HG03175 (cell line): ENCODE results near the gene RPS26.
"Not testable (repeated sequence)": the region's sequence is repeated elsewhere in the genome, so short reads cannot be mapped to it uniquely, and the experiment has no call there.

Experiments used
- ATAC-seq: cut with Tn5 transposase; IDR thresholded peaks from one replicate; pipeline ENCODE4 v1.9.1; 2021; ENCODE audit warnings: mild to moderate bottlenecking, moderate library complexity; ENCODE audit not compliant: unreplicated experiment

Gene RPS26

DNA sequence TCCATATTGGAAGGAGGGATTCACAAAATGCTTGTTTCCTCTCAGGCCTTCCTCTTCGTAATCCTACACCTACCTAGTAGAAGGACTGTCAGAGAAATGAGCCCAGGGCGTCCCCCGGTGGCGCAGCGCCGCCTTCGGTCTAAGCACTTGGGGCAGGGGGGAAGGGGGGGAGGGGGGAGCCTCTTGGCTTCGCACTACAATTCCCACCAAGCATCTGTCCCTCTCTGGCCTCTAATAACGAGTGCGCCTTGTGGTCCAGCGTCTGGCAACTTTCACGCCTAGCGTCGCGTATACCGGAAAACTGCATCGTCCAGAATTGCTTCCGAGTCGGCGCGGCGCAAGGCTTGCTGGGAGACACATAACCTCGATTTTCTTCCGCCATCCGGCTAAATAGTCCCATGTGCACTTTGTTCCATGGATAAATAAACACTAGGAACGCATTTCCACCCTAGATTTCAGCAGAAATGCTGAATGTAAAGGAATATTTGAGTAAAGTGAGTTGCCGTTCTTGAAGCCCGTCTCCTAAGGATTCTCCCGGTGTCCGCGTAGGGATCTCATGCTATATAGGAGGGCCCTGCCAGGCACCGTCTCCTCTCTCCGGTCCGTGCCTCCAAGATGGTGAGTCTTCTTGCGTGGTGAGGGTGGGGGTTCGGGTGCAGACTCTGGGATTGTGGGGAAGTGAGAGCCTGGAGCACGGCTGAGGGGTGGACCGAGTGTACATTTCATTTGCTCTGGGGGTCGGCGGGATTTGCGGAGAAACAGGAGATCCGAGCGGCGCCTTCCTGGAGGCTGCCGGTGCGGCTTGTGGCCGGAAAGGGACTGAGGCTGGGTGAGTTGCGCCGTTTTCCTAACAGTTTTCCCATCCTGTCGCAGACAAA, at the start of gene RPS26:
RPS26 (plus strand) TSS at position 367 of the 878 bp plus-strand sequence; CDS start at position 616, 249 bp downstream.
- ATAC-seq = peak; percentile 95

DNA sequence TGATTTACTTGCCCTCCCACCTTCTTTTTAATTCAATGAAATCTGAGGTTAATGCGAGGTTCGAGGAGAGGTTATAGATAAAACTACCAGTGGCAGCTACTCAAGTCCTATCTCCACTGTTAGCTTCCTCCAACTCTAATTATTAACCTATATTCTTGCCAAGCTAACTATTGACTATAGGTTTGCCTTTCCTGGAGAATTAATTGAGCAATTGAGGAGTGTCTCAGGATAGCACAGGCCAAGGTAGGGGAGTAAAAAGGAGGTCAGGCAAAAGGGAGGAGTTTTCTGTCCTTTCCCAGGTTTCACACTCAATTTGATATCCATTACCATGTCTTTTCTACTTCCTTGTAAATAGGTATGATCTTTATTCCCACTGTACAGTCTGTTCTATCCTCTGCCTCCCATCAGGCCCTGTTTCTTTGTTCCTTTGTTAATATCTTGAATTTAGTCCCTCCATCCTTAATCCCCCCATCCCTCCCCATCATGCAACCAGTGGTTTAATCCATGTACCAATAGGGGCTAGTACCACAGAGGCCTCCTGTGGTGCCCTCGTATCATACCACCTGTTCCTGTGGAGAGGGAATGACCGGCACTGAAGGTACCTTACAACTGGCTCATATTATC, 48.4 kb upstream of the RPS26 start:
- ATAC-seq = no peak

DNA sequence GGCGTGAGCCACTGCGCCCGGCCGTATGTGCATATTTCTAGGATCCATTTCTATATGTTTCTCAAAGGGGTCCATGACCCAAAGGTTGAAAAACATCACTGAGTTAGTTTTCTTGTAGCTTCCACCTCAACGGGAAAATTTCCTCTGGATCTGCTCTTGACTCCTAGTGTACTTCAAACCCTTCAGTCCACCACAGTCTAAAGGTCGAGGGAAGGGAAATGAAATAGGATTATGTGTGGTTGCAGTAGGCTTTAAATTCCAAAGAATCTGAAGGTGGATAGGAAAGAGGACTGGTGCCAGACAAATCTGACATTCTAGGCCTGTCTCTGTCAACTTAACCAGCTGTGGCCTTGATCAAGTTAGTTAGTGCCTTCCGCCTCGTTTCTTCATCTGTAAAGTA, 46.4 kb upstream of the RPS26 start:
- ATAC-seq = no peak

DNA sequence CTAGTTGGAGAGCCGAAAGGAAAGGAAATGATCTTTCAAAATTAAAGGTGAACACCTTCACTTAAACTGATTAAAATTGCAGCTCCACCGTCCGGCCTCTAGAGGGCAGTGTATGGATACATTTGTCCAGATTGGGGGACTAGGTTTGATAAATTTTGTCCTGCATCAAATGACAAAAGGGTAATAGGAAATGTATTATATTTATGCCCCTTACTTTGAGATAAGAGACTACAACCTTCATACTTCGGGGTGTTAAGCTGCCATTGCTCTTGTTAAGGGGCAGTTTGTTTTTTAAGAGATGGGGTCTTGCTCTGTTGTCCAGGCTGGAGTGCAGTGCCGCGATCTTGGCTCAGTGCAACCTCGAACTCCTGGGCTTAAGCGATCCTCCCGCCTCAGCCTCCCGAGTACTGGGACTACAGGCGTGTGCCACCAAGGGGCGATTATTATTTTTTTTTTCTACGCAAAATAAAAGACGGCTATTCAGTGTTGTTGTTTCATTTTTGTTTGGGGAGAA, 45.5 kb upstream of the RPS26 start:
- no peak for ATAC-seq

DNA sequence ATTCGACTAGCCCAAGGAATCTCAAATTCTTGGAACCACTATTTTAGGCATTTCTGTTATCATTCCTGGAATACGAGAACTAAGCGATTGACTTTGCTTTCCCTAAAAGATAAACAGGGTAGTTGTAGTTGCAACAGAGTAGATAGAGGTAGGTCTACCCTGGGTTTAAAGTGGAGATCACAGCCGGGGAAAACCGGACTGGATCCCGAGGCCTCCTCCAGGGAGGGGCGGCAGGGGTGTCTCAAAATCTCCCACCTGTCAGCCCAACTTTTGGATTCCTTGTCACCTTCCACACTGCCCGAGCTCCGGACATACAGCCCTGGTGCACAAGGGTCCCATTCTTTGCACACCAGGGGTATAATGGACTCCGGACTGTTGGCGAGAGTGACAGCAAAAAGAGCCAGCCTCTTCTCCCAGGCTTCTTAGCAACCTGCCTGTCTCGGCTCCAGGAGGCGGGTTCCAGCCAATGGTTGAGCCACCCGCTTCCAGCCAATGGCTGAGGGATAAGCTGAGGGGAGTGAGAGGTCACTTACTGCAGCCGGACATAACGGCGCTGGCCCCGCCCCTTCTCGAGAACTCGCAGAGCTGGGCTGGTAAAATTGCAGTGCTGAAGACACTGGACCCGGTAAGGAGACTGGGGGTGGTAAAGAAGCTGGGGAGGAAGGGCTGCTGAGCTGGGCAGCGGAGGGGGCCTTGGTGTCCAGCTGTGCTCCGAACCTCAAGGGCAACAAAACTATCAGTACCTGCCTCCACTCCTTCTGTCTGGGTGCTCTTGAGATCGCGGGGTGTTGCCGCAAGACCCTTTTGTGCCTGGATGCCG, 44.8 kb upstream of the RPS26 start, which contains the start of gene SUOX:
SUOX (plus strand) TSS at position 562 of the 820 bp plus-strand sequence. CDS start 4,946 bp downstream, outside the sequence.
- ATAC-seq = peak; percentile 100

DNA sequence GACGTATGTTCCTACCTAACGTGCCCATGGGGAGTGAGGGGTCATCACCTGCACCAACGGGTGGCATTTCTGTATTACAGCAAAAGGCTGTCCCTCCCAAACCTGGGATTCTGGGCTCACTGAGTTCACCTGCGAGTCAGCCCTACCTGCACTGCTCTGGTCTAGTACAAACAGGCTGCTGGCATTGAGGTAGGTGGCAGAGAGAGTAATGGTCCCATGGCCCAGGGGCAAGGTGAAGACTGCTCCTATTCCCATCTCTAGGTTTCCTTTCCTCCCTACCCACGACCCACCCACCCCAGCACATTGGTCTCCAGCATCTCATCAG, 44.2 kb upstream of the RPS26 start:
- ATAC-seq = no peak

DNA sequence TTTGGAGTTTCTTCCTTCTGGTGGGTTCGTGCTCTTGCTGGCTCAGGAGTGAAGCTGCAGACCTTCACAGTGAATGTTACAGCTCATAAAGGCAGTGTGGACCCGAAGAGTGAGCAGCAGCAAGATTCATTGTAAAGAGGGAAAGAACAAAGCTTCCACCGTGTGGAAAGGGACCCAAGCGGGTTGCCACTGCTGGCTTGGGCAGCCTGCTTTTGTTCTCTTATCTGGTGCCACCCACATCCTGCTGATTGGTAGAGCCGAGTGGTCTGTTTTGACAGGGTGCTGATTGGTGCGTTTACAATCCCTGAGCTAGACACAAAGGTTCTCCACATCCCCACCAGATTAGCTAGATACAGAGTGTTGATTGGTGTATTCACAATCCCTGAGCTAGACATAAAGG, 42.2 kb upstream of the RPS26 start:
- not testable (repeated sequence) for ATAC-seq

DNA sequence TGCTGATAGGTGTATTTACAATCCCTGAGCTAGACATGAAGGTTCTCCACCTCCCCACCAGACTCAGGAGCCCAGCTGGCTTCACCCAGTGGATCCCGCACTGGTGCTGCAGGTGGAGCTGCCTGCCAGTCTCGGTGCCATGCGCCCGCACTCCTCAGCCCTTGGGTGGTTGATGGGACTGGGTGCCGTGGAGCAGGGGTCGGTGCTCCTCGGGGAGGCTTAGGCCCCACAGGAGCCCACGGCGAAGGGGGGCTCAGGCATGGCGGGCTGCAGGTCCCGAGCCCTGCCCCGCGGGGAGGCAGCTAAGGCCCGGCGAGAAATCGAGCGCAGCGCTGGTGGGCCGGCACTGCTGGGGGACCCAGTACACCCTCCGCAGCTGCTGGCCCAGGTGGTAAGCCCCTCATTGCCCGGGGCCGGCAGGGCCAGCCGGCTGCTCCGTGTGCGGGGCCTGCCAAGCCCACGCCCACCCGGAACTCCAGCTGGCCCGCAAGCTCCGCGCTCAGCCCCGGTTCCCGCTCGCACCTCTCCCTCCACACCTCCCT, 41.6 kb upstream of the RPS26 start:
- ATAC-seq = not testable (repeated sequence)

DNA sequence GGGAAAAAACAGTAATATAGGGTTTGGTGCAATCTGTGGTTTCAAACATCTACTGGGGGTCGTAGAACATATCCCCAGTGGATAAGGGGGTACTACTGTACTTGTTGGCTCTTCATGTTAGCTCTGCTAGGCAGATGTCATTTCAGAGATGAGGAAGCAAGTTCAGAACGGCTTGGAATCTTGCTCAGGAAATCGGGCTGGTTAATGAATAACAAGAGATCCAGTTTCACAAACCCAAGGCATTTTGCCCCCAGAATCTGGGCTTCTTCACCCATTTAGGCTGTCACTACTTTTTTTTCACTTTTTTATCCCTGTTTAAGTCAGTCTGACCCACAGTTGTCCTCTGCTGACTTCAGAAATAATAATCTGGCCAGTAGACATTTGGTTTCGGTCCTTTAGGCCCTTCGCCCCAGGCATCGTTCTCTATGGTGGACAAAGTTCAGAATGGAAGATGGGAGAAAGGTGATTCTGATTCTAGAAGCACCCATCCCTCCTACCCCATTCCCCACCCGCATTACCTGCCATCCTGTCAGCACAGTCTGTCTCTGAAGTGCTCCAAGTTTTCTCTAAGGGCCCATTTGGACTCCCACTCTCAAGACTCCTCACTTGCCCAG, 40.1 kb upstream of the RPS26 start:
- ATAC-seq = no peak

DNA sequence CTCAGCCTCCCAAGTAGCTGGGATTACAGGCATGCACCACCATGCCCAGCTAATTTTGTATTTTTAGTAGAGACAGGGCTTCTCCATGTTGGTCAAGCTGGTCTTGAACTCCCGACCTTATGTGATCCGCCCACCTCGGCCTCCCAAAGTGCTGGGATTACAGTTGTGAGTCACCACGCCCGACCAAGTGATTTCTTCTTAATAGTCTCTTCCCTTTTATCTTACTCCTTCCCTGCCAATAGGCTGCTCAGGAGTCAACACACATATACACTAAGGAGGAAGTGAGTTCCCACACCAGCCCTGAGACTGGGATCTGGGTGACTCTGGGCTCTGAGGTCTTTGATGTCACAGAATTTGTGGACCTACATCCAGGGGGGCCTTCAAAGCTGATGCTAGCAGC, 38.3 kb upstream of the RPS26 start:
- not testable (repeated sequence) for ATAC-seq

DNA sequence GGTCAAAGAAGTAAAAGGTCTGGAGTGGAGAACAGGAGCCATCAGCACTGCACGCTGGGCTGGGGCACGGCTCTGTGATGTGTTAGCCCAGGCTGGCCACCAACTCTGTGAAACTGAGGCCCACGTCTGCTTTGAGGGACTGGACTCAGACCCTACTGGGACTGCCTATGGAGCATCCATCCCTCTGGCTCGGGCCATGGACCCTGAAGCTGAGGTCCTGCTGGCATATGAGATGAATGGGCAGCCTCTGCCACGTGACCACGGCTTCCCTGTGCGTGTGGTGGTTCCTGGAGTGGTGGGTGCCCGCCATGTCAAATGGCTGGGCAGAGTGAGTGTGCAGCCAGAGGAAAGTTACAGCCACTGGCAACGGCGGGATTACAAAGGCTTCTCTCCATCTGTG, 37.5 kb upstream of the RPS26 start:
- no peak for ATAC-seq

DNA sequence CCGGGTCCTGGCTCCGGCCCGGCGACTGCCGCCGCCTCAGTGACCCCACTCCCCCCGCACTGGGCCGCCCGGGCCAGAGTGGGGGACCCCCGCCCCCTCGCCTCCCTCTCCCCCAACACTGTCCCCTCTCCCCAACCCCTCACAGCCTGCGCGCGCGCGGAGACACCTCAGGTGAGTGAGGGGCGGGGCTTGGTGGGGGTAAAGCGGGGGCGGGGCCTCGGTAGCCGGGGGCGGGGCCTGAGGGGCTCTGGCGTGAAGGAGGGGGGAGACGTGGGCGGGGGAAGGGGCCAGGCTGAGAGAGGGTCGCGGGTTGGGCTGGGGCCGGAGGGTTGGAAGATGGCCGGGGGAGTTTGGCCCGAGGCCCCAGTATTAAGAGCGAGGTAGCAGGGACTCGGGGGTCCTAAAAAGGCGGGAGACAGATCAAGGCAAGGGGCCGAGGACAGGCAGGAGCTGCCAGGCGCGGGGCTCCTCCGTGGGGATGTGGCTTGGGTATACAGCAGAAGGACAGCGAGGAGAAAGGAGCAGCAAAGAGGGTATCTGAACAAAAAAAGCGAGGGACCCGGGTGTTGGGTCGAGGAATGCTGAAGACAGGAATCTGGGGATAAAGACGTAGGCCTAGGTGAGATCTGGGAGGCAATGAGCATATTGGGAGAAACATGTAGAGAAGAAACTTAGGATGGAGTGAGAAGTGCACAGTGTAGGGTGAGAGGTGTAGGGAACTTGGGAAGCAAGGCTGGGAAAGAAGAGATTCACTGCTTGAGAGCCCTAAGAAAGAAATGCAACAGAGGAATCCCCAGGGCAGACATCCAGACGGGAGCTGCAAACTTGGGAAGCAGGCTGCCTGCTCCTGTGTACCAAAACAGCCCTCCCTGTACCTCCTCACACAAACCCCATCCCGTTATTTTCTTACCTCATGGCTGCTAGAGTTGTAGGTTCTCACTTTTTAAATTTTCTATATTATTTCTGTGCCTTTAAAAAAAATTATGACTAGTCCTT, 33.9 kb upstream of the RPS26 start:
- ATAC-seq = peak; percentile 43

DNA sequence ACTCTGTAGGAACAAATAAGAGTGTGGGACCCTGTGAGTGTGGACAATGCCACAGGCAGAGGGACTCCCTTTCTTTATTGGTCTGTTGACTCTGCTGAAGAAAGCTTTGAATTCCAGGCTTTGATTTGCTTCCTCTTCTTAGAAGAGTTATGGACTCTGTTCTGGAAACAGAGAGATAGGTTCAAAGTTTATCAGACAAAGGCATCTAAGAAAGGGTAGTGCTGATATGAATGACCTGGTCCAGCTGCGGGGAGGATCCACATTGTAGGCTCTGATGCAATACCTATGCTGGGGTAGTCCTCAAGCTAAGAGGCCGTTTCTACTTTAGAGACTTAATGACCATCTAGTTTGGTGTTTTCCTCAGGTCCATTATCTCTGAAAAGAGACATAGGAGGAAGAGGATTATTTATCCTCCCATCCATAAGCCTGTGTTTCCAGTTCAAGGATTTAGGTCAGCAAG, 31.6 kb upstream of the RPS26 start:
- no peak for ATAC-seq

DNA sequence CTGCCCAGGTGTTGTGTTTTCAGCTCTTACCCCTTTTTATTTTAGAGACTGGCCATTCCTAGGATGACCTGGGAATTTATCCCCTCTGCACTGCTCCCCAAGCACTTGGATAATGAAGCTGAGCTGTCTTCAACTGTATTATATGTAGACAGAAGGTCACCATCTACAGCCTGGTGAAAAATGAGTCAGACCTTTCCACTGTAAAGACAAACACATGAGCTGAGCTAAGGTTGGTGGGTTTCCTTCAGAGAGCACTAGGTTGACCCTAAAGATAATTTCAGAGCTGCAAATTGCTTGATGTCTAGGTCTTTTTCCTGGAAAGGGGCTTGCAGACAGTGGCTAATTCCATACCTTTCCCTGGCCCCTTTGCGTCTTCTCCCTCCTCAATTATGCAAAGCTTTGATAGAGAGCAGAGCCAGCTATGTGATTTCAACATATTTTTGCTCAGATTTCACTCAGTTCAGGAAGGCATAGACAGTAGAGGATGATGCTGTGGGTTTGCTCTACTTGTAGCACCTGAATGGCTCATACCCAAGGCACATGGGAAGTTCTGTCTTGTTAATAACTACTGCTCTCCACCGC, 30.1 kb upstream of the RPS26 start:
- no peak for ATAC-seq

DNA sequence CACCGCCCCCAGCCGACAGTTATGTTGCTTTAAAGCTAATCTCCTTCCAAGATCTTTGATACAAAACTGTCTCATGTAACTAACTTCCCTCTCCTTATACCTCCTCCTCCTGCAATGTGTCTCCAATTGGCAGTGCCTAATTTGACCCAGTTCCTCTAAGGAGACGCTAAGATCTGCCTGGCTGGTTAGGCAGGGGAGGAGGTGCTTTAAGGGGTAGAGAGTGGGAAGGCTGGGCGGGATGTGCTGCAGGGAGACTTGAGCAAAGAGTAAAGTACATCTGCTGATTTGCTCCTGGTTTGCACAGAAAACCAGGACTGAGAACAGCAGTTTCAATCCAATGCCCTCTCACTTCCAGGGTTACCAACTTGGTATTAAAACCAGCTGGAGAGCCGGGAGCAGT, 28.2 kb upstream of the RPS26 start:
- ATAC-seq = no peak

DNA sequence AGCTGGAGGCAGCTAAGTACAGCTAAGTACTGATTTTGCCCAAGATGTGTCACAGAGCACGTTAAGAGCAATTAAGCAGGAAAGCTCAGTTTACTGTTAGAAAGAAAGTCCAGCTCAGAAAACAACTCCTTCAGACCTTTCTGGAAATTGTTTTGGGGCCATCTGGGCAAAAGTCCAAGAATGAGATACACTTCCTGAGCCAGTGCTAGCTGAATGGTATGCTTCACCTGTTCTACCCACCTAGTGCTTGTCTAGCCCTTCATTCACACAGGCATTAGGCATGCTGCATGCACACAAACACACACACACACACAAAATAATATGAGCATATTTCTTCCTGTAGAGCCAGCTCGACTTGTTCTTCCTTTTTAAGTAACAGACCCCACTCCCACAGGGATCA, 27.5 kb upstream of the RPS26 start:
- ATAC-seq = no peak

DNA sequence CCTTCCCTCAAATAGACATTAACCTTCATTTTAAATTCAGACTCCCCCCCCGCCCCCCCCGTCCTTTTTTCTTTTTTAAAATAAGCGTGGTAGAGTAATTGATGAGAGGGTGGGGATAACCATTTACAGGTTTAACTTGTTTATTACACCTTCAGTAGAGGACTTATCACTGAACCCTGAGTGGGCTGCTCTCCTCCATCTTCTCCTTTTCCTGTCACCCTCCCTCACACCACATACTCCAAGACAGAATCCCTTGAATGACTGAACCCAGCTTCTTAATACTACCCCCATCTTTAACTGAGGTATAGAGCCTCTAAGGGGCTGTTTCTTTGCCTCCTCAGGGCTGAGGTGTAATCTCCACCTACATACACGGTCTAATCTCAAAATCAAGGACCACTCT, 24.5 kb upstream of the RPS26 start:
- no peak for ATAC-seq

DNA sequence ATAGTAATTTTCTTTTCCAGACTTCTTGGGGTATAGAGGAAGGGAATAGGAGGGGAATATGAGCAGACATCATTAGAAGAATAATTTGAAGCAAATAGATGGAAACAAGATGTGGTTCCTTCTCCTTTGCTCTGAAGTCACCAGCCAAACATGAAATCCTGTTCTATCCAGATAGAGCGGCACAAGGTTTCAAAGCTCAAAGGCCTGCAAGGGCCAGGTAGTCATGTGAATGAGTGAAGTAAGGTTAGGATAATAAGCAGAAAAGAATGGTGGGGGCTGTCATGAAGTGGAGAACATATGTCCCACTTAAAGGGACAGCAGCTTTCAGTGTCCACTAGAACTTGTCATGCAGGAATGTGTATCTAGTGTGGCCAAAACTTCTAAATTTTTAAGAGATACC, 23.4 kb upstream of the RPS26 start:
- ATAC-seq = no peak
